T-cell (primary cell): Measurements from ENCODE around the gene NDUFB10. TPM values are rescaled to one million over a fixed set of nuclear protein-coding genes. Genes with fewer than 3 reads are reported as not detected.
A peak's percentile ranks its signal among the peaks of the same experiment; 100 is the strongest.

ENCODE experiments used
- ATAC-seq, 4 experiments: fragments of 200-7000 bp in 3 of 4; fragments of 150-1000 bp in 1 of 4; cut with Tn5 transposase; replicated peaks in 1 of 4; 1 replicate in 3 of 4; 2 replicates in 1 of 4; pipeline ENCODE4 v1.10.0; 2021; ENCODE audit warnings: moderate library complexity in 3 of 4, mild to moderate bottlenecking in 2 of 4, moderate number of reproducible peaks in 1 of 4
- CTCF ChIA-PET, 2 donors: fragments of 300-600 bp; sonication (Branson Sonifier 250); formaldehyde crosslinking; loops; one replicate each; lab custom pipeline; 2022; ENCODE audit warnings: antibody characterized with exemption in 2 of 2; lab: Charles Lee
- POLR2A ChIA-PET, 2 donors: fragments of 300-600 bp; sonication (Branson Sonifier 250); formaldehyde crosslinking; loops; one replicate each; lab custom pipeline; 2022; ENCODE audit warnings: antibody characterized with exemption in 2 of 2; lab: Charles Lee
- DNase-seq, 35 experiments: peaks; one replicate each; pipeline versions ENCODE4 v3.0.0 to v3.0.0-alpha.2; 2013 to 2023
- H3K27ac ChIP-seq: one replicate; pipeline ENCODE4 v1.5.1; 2013; ENCODE audit warnings: low read length
- H3K27me3 ChIP-seq, 2 experiments: replicated peaks in 1 of 2; 1 replicate in 1 of 2; 2 replicates in 1 of 2; pipeline versions ENCODE4 v1.6.1 to v1.7.0; 2013; ENCODE audit warnings: low read length in 1 of 2, mixed read lengths in 1 of 2; ENCODE audit not compliant: control insufficient read depth in 2 of 2, insufficient read depth in 2 of 2; ENCODE audit errors: extremely low read depth in 1 of 2
- H3K36me3 ChIP-seq, 2 donors: 1 replicate in 1 of 2; 2 replicates in 1 of 2; pipeline versions ENCODE4 v1.6.1 to v1.7.0; 2013; ENCODE audit warnings: low read length in 1 of 2; ENCODE audit not compliant: control insufficient read depth in 2 of 2, insufficient read depth in 1 of 2; ENCODE audit errors: extremely low read depth in 1 of 2
- H3K4me1 ChIP-seq, 2 experiments: 1 replicate in 1 of 2; 2 replicates in 1 of 2; pipeline versions ENCODE4 v1.6.1 to v1.7.0; 2013; ENCODE audit warnings: low read length in 2 of 2, mixed read lengths in 1 of 2; ENCODE audit not compliant: insufficient read depth in 2 of 2, control insufficient read depth in 1 of 2; ENCODE audit errors: extremely low read depth in 1 of 2
- H3K4me3 ChIP-seq, 2 donors: 1 replicate in 1 of 2; 2 replicates in 1 of 2; pipeline versions ENCODE4 v1.5.1 to v1.7.0; 2013; ENCODE audit warnings: mild to moderate bottlenecking in 2 of 2, low read length in 1 of 2, moderate library complexity in 1 of 2; ENCODE audit not compliant: control insufficient read depth in 1 of 2; ENCODE audit errors: extremely low read depth in 1 of 2
- H3K9me3 ChIP-seq: 2 replicates; pipeline ENCODE4 v1.7.0; 2013
- H3K27ac Mint-ChIP-seq, 2 donors: one replicate each; pipeline ENCODE4 v1.8.0; 2020 to 2021; ENCODE audit warnings: mild to moderate bottlenecking in 2 of 2, mixed read lengths in 2 of 2
- H3K27me3 Mint-ChIP-seq, 2 donors: one replicate each; pipeline ENCODE4 v1.8.0; 2021 to 2022; ENCODE audit warnings: mixed read lengths in 2 of 2
- H3K36me3 Mint-ChIP-seq: one replicate; pipeline ENCODE4 v1.8.0; 2021; ENCODE audit warnings: mixed read lengths
- H3K4me1 Mint-ChIP-seq, 3 donors: one replicate each; pipeline ENCODE4 v1.8.0; 2020 to 2022; ENCODE audit warnings: mixed read lengths in 3 of 3, mild to moderate bottlenecking in 1 of 3
- H3K4me3 Mint-ChIP-seq, 3 donors: one replicate each; pipeline ENCODE4 v1.8.0; 2020 to 2022; ENCODE audit warnings: mild to moderate bottlenecking in 3 of 3, mixed read lengths in 3 of 3, moderate library complexity in 3 of 3
- H3K9me3 Mint-ChIP-seq, 3 donors: one replicate each; pipeline ENCODE4 v1.8.0; 2020 to 2022; ENCODE audit warnings: mixed read lengths in 3 of 3
- WGBS: methylation state at CpG from one replicate; pipeline ENCODE4 v1.1.5; 2013; ENCODE audit warnings: missing lambda C conversion rate; ENCODE audit not compliant: insufficient coverage; 5-methylcytosine and 5-hydroxymethylcytosine counted together
- total RNA-seq, 35 experiments: library from RNA in 6 of 35; stranded (reverse) in 6 of 35; fragments of 120-200 nt in 1 of 35; gene quantifications; one replicate each; pipeline versions ENCODE4 v1.2.1 to v1.2.4 and lab custom pipeline; 2013 to 2026

NDUFB10 gene
- total RNA-seq, 5 donors from 2014 or later (not counting 1 experiment from before 2014, with no cell fraction given): 46.3 to 96.5 (median 84.4) TPM

- Histone ChIP-seq H3K36me3 (peaks cover under 1 to 2% of the 10 kb centered on the region in 2 donors), H3K27me3 (peaks cover 3 to 35% of the 10 kb centered on the region in 2 experiments), H3K27ac (peak overlapping the region; percentile 68), H3K4me1 (peaks cover 16 to 30% of the 10 kb centered on the region in 2 experiments), H3K9me3 (no peaks in the 10 kb centered on the region), H3K4me3 (peak overlapping the region; percentile 35 to 52)
- 6% methylated on average over 73 of the region's 96 CpGs for WGBS
- ATAC-seq: peak; percentile 79 to 89 (median 83)
- Mint-ChIP-seq H3K27ac (peak overlapping the region in 1 of 2 donors; percentile 12), H3K36me3 (peaks cover under 1% of the 10 kb centered on the region), H3K27me3 (peaks cover 5 to 14% of the 10 kb centered on the region in 2 donors), H3K4me3 (peak overlapping the region; percentile 73 to 77 (median 75)), H3K9me3 (no peaks in the 10 kb centered on the region), H3K4me1 (peaks cover 7 to 28% (median 19%) of the 10 kb centered on the region in 3 donors)
- peak; percentile 90 to 99 (median 97) for DNase-seq
- ChIA-PET CTCF (interaction anchor here in 1 of 2 donors (0.5 to 1.1 kb wide), 4 partner anchors 12 to 163 kb away, joined by 3 read pairs; partner anchors contain the start of genes RPS2 and TRAF7), POLR2A (interaction anchor here in 1 of 2 donors (0.6 to 1.4 kb wide), 5 partner anchors 10 to 230 kb away, joined by 3 to 9 read pairs (median 3); partner anchors contain the start of gene RPS2)
These were observed 32.8 kb downstream of the NDUFB10 start for GRCh38 chr16:1991948-1992703.

- Mint-ChIP-seq H3K9me3 (no peaks in the 10 kb centered on the region), H3K4me1 (peaks cover 7 to 28% (median 19%) of the 10 kb centered on the region in 3 donors), H3K4me3 (no peak overlapping the region), H3K36me3 (peaks cover 3% of the 10 kb centered on the region), H3K27me3 (peaks cover 5 to 14% of the 10 kb centered on the region in 2 donors), H3K27ac (no peak overlapping the region)
- H3K27me3 ChIP-seq: peaks cover 3 to 33% of the 10 kb centered on the region in 2 experiments
- 65% methylated on average over 50 of the region's 50 CpGs for WGBS
- CTCF ChIA-PET: interaction anchor here in 1 of 2 donors (0.5 to 1.1 kb wide), 4 partner anchors 11 to 163 kb away, joined by 3 read pairs; partner anchors contain the start of genes RPS2 and TRAF7
- POLR2A ChIA-PET: interaction anchor here in 1 of 2 donors (0.7 to 1.4 kb wide), 3 partner anchors 9 to 159 kb away, joined by 3 to 9 read pairs (median 3); partner anchors contain the start of gene RPS2
- H3K36me3 ChIP-seq: peaks cover 2 to 6% of the 10 kb centered on the region in 2 donors
- peaks cover 16 to 30% of the 10 kb centered on the region in 2 experiments for H3K4me1 ChIP-seq
- no peak for ATAC-seq
- DNase-seq: peak in 1 of 35 experiments; percentile 25
- no peaks in the 10 kb centered on the region for H3K9me3 ChIP-seq
- peak overlapping the region; percentile 57 for H3K27ac ChIP-seq
- no peak overlapping the region for H3K4me3 ChIP-seq
These were observed 33.5 kb downstream of the NDUFB10 start for GRCh38 chr16:1992704-1993317.

GRCh38 chr16:1993731-1994131 is 34.4 kb downstream of the NDUFB10 start:
- H3K36me3 ChIP-seq: peaks cover 2 to 15% of the 10 kb centered on the region in 2 donors
- H3K9me3 Mint-ChIP-seq: no peaks in the 10 kb centered on the region
- peak overlapping the region; percentile 57 for H3K27ac ChIP-seq
- ChIA-PET POLR2A (no interaction called here), CTCF (no interaction called here)
- H3K9me3 ChIP-seq: no peaks in the 10 kb centered on the region
- H3K27me3 Mint-ChIP-seq: peaks cover 2 to 8% of the 10 kb centered on the region in 2 donors
- peak overlapping the region in 2 of 3 donors; percentile 21 to 29 for H3K4me3 Mint-ChIP-seq
- 83% methylated on average over 1 of the region's 2 CpGs for WGBS
- peak overlapping the region; percentile 48 to 84 for H3K27ac Mint-ChIP-seq
- no peak overlapping the region for H3K4me3 ChIP-seq
- H3K27me3 ChIP-seq: peaks cover 2 to 25% of the 10 kb centered on the region in 2 experiments
- H3K4me1 ChIP-seq: peaks cover 16 to 30% of the 10 kb centered on the region in 2 experiments
- DNase-seq (peak in 1 of 35 experiments; percentile 50), ATAC-seq (no peak)
- peaks cover 6% of the 10 kb centered on the region for H3K36me3 Mint-ChIP-seq
- H3K4me1 Mint-ChIP-seq: peaks cover 5 to 25% (median 17%) of the 10 kb centered on the region in 3 donors

- CTCF ChIA-PET: interaction anchor here in 1 of 2 donors (0.6 kb wide), 1 partner anchor 252 kb away, joined by 5 read pairs; no protein-coding TSS in a partner anchor
- peaks cover 21 to 52% of the 10 kb centered on the region in 2 donors for H3K36me3 ChIP-seq
- H3K4me1 Mint-ChIP-seq: peaks cover 0 to 6% (median 0%) of the 10 kb centered on the region in 3 donors
- no peak overlapping the region for H3K27ac ChIP-seq
- DNase-seq (no peak), ATAC-seq (no peak)
- H3K4me1 ChIP-seq: peaks cover 0 to 4% of the 10 kb centered on the region in 2 experiments
- no peaks in the 10 kb centered on the region for H3K9me3 Mint-ChIP-seq
- H3K27ac Mint-ChIP-seq: no peak overlapping the region
- H3K4me3 Mint-ChIP-seq: no peak overlapping the region
- H3K4me3 ChIP-seq: no peak overlapping the region
- H3K27me3 Mint-ChIP-seq: no peaks in the 10 kb centered on the region
- no peaks in the 10 kb centered on the region for H3K27me3 ChIP-seq
- H3K9me3 ChIP-seq: no peaks in the 10 kb centered on the region
- POLR2A ChIA-PET: no interaction called here
- peaks cover 14% of the 10 kb centered on the region for H3K36me3 Mint-ChIP-seq
- WGBS: 91% methylated on average over 16 of the region's 26 CpGs
These were observed 38.4 kb downstream of the NDUFB10 start for GRCh38 chr16:1997494-1998359.

GRCh38 chr16:1998360-1998835 is 39.1 kb downstream of the NDUFB10 start:
- 96% methylated on average over 23 of the region's 27 CpGs for WGBS
- Mint-ChIP-seq H3K9me3 (no peaks in the 10 kb centered on the region), H3K27ac (no peak overlapping the region), H3K36me3 (peaks cover 14% of the 10 kb centered on the region), H3K4me3 (no peak overlapping the region), H3K27me3 (no peaks in the 10 kb centered on the region), H3K4me1 (peaks cover 0 to 4% (median 0%) of the 10 kb centered on the region in 3 donors)
- Histone ChIP-seq H3K27ac (no peak overlapping the region), H3K4me3 (no peak overlapping the region), H3K4me1 (peaks cover 0 to 5% of the 10 kb centered on the region in 2 experiments), H3K9me3 (no peaks in the 10 kb centered on the region), H3K36me3 (peaks cover 23 to 59% of the 10 kb centered on the region in 2 donors), H3K27me3 (no peaks in the 10 kb centered on the region)
- DNase-seq (no peak), ATAC-seq (no peak)
- ChIA-PET POLR2A (no interaction called here), CTCF (no interaction called here)
